ENCODE results near the gene PPM1B.

GRCh38 chr2:44152865-44153669, 15.6 kb upstream of the PPM1B start:
- TF ChIP-seq CBX1 (IDR thresholded peaks at IDR 0.05; ENCODE audit: low read depth) (no peak), KAT7 (CRISPR knock-in tag; IDR thresholded peaks at IDR 0.05; ENCODE audit: borderline replicate concordance) (no peak), TAF15 (IDR thresholded peaks at IDR 0.05; ENCODE audit: low read depth, low read length) (no peak), POLR2A (conservative IDR thresholded peaks at IDR 0.05) (no peak), HDGF (IDR thresholded peaks at IDR 0.05) (no peak), SP2 (IDR thresholded peaks at IDR 0.05; ENCODE audit: extremely low read depth, low read depth, low read length, poor library complexity, severe bottlenecking) (no peak), POLR2G (IDR thresholded peaks at IDR 0.05; ENCODE audit: low read depth, low read length) (no peak)

Data from K562 (cell line).